Amniotic stem cell (primary cell): ENCODE measurements around the gene TCF12.
"Not testable (repeated sequence)": the region's sequence is repeated elsewhere in the genome, so short reads cannot be mapped to it uniquely, and the experiment has no call there.

ENCODE experiments used
- DNase-seq: peaks from one replicate; lab custom pipeline; 2025; lab: John Stamatoyannopoulos, UW

The TCF12 gene

DNA sequence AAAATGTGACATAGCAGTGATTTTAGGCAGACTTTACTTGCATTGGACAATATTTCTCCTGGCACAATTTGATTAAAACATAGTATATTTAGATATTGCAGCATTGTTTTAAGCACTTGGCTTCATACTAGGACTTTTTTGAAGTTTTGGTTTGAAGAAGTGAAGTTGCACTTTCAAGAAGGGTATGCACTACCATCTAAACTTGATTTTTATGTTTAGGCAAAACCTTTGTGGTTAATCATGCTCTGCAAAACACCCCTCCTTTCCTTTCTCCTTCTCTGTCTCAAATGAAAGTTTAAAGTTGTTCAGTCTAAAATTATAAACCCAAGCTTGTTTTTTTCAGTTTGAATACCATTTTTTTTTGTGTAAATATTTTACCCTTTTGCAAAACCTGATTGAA is 173.8 kb downstream of the TCF12 start:
- DNase-seq = no peak

DNA sequence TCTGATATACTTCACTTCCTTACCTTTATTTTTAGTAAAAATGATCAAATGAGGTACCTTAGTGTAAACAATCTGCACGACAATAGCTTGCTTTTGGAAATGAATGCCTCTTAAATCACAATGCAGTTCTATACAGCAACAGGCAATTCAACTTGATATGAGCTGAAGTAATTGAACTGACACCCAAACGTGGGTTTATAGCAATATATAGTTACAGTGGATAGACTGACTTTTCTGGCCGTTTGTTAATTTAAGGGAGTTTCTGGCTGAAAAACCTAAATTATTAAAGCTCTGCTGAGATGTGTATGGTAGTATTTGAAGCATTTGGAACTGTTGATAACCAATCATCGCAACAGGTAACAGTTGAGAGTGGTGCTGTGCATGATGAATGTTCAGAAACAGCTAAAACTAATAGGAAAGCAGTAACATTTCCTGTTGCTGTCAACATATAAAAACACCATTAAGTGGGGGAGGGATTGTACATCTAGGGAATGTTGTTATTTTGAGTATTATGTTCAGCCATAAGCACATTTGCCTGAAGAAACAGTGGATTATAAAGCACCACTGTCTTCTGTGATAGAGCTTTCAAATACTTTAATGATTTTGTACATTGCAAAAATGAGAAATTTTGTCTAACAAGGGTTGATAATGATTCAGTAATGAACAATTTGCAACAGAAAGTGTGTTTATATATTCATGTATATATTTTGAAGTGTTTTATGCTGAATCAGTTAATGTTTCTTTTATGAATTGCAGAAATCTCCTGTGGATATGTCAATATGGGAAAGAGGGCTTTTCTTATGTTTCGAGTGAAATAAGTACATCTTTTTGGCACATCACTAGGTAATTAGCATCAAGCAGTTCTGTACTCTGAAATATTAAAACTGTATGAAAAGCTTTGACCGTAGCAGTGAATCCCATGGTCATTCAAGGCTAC is 176.1 kb downstream of the TCF12 start:
- DNase-seq = no peak

DNA sequence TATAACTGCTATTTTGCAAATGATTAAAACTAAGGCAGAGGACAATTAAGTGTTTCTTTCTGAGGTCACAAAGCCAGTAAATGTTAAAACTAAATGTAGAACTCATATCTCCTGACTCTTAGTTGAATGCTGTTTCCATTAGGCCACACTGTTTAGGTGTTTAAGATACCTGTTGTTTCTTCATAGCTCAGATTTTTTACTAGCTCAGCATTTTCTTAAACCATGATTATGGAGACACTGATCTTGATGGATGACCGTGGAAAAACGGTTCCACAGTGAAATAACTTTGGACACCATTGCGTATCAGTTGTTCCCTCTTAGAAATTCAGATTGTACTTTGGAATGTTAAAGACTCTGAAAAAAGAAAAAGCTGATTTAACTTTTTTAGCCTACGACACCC is 177.5 kb downstream of the TCF12 start:
- DNase-seq = no peak

DNA sequence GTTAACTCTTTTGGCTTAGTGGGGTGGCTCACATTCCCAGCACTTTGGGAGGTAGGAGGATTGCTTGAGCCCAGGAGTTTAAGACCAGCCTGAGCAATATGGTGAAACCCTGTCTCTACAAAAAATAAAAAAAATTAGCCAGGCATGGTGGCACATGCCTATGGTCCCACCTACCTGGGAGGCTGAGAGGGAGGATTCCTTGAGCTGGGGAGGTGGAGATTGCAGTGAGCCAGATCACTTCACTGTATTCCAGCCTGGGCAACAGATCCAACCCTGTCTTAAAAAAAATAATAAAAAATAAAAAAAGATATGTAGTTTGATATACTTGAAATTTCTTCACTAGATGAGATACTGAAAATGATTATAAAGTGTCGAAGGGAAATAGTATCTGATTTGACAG is 178.8 kb downstream of the TCF12 start:
- no peak for DNase-seq

DNA sequence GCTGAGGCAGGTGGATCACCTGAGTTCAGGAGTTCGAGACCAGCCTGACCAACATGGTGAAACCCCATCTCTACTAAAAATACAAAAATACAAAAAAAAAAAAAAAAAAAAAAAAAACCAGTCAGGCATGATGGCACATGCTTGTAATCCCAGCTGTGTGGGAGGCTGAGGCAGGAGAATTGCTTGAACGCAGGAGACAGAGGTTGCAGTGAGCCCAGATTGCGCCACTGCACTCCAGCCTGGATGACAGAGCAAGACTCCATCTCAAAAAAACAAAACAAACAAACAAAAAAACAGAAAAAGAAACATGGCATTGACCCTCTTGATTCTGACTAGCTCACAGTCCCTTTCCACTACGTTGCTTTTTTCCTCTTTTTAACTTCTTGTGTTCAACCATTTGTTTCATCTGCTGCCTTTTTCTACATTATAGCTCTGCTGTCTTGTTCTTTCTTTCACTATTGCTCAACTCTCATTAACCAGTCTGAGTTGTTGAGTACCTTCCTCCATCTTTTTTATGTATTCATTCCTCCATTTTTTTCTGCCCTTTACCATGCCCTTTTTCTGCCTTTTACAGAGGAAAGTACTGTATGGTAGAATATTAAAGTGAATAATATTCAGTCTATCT is 179.6 kb downstream of the TCF12 start:
- DNase-seq = not testable (repeated sequence)

DNA sequence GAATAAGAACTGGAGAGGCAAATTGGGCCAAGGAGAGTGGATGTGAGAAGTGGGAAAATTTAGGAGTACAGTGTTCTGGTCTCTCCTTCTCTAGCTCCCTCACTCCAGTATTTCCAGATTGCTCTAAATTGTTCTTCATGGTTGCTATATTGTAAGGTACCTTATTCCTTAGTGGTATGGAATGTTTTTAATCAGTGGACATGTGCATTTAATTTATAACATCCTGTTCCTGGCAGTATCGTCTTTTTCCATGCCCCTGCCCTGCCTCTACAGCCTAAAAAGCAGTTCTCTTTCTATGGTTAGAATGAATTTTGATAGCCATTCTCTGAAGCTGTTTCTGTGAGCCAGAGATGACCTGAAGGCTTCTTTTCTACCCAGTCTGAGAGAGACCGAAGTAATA is 180.5 kb downstream of the TCF12 start:
- DNase-seq = no peak

DNA sequence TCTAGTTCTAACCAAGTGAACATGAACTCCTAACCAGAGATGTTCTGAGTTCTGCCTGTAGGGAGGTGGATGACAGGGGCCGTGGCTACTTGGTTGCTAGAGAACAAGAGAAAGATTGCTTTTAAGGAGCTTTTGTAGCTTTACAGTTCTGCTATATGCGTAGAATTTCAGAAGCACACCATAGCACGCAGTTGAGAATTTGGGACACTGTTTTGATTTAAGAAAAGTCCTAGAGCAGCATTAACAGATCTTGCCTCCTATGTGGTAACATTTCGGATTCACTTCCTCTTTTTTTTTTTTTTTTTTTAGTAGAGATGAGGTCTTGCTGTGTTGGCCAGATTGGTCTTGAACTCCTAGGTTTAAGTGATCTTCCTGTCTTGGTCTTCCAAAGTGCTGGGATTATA is 181.7 kb downstream of the TCF12 start:
- no peak for DNase-seq

DNA sequence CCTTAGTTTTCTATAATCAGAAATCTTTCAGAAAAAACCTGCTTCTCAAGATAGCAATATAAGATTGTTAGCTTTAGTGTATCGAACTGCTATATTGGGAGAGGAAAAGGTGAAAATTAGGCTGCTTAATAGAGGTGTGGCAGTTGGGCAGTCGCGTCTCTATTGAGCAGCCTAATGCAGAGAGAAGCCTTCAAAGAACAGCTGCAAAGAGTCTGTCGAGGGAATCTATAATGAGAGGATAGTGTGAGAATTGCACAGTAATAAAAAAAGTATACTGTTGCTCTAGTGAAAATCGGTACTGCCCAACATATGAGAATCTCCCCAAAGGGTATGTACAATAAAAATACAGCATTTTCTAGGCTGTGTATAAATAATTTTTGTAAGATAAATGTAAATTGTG is 184.4 kb downstream of the TCF12 start:
- no peak for DNase-seq

DNA sequence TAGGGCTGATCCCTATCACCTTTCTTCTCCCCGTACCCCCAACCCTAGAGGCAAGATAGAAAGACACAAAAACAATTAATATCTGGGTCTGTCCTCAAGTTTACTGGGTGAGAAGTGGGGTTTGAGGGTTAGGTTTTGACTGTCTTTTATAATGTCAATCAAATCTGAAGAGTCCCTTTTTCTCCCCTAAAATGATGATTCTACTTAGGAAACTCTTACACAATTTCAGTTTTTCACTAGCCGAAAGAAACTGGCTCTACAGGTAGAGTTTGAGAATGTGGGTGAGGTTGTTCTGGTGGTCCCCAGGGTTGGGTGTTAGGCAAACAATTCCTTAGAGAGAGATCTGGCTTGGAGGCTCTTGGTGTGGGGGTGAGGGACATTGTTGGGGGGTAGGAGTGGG is 189.9 kb downstream of the TCF12 start:
- DNase-seq = no peak

DNA sequence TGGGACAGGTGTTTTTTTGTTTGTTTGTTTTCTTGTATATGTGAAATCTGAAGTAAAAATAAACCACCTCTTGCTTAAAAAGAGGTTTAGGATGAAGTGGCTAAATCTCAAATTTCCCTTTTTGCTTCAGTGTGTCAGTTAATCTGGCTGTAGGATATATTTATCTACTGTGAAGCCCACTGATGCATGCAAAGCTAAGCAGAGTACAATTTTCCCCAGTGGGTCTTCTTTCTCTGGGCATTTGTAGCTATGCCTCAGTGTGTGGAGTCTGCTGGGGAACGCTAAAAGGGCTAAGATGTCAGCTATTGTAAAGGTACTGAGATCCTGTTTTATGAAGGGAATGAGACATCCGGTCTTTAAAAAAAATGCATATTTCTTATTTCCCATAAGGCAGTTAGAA is 190.6 kb downstream of the TCF12 start:
- DNase-seq = no peak

DNA sequence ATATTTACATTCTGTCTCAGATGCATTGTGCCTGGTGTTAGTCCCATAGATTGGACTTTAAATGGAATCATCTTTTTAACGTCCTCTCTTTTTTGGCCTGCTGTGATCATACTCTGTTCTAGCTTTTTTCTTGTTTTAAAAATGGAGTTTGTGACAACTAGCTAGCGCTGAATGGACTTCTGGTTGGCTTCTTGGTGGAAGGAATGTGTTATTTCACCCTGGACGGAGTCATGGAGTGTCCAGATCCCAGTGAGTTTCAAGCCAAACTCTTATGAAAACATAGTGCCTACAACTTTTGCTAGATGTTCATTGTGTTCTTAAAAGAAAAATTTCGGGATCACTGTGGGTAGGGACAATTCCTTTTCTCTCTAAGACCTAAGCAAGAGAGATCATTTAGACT is 192.6 kb downstream of the TCF12 start:
- no peak for DNase-seq

DNA sequence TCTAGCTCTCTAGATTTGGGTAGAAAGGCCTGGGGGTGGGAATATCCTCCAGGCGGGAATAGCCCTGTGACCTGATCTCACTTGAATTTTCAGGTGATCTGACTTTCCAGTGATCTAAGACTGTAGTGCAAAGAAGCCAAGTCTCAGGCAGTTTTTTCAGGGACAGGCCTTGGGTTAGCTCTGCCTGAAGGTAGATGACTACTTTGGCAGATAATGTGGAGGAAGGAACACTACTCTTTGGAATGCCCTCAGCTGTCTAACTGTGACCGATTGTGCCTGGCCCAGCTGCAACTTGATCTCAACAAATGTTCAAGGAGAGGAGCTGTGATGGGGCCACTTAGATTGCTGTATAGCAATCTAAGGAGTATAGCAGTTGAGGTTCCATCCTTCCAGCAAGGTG is 193.7 kb downstream of the TCF12 start:
- no peak for DNase-seq

DNA sequence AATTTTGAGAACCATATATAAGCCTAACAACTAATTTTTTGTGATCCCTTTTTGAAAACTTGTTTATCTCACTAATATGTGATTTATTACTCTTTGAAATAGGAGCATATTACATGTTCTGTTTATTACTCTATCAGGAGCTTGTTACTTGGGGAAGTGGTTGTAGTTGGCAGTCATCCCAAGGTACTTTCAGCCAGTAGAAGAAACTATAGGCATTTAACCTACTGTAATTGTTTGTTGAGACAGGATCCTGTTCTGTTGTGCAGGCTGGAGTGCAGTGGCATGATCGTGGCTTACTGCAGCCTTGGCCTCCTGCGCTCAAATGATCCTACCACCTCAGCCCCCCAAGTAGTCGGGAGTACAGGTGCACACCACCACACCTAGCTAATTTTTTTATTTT is 195.6 kb downstream of the TCF12 start:
- no peak for DNase-seq

DNA sequence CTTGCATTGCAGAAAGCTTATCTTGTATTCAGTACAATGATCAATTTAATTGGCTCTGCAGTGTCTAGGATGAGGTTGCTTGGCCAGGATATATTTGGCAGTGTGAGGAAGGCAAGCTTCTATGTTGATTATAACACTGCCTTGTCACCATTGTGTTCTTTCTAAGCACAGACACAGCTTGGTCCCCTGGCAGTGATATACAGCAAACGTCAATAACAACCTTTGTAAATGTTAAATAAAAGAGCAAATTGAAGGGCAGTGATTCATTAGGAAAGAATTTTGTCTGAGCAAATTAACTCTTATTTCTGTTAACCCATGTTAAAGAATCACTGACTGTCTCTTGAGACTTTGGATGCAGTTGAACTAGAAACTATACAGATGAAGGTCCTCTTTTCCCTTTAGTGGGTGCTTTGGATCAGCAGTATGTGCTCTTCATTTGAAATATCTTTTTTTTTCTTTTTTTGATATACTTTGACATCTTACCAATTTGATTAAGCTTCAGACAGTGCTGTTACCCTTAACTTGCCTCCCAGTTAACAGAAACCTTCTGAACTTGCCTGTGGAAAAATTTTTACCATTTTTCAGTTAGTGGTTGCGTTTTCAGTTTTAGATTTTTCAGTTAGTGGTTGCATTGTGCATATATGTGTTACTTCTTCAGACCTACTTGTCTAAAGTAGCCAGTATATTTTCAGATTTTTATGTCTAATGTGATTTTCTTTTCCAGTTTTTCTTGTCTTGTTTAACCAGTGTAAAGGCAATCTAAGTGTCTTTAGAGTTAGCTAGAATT is 199.8 kb downstream of the TCF12 start:
- no peak for DNase-seq

DNA sequence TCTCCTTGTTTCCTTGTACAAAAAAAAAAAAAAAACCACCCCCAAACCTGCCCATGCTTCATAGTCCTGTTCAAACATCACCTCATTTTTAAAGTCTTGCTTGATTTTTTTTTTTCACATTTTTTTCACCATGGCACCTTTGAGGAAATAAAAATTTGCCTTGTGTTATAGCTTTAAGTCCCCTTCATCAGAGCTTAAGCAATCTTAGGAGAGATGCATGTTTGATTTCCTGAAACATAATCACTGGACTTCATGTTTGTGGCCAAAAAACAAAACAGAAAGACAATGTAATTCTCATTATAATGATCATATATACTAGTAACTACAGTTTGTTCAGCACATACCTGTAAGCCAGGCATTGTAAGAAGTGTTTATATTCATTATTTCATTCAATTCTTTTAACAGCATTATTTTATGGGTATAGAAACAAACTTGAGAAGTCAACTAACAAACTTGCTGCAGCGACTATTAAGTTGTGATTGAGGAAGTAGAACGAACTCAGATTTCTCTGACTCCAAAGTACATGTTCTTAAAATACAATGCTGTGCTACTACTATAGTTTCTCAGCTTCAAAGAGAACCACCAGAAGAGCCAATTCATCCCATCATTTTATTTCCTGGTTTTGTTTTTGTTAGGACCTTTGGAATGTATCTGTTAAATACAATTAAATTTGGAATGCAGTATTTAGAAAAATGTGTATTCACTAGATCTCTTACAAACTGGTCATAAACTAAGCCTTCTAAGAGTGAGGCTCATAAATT is 203.8 kb downstream of the TCF12 start:
- no peak for DNase-seq

DNA sequence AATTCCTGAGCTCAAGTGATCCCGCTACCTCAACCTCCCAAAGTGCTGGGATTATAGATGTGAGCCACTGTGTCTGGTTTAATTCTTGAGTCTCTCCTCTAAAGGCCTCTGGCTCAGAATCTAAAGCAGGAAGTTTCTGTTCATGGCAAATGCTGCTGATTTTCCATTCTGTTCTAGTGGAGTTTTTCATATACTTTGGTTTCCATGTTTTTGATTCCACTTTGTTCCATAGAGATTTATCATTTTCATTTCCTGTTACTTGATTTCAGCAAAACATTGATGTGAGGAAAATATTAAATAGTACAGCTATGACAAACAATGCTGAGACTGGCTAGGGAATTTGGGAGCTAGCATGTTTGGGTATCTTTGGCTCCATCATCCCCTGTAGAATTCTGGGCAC is 205.6 kb downstream of the TCF12 start:
- no peak for DNase-seq

DNA sequence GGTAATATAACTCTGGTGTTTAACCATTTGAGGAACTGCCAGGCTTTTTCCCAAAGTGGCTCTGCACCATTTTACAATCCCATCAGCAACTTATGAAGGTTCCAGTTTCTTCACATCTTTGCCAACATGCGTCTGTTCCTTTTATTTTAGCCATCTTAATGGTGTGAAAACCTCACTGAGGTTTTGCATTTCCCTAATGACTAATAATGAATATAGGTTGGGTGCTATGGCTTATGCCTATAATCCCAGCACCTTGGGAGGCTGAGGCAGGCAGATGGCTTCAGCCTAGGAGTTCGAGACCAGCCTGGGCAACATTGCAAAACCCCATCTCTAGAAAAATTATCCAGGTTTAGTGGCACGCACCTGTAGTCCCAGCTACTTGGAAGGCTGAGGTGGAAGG is 210.6 kb downstream of the TCF12 start:
- DNase-seq = no peak

DNA sequence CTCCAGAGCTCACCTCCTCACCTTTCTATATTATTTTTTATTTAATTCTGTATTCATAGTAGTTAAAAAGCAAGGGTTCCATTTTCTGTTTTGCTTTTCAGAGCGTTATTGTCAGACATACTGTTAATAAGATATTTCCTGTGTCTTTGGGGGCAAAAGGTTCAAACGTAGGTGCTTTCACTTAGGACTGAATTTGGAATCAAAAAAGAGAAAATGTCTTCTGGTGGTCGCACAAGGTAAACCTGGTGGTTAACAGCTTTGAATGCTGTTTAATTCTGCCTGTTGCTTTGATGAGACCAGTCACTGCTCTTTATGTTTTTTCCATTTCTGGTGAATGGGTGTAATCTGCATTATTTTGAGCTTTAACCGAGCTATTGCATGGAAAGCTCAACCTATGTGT is 212.5 kb downstream of the TCF12 start:
- DNase-seq = no peak

DNA sequence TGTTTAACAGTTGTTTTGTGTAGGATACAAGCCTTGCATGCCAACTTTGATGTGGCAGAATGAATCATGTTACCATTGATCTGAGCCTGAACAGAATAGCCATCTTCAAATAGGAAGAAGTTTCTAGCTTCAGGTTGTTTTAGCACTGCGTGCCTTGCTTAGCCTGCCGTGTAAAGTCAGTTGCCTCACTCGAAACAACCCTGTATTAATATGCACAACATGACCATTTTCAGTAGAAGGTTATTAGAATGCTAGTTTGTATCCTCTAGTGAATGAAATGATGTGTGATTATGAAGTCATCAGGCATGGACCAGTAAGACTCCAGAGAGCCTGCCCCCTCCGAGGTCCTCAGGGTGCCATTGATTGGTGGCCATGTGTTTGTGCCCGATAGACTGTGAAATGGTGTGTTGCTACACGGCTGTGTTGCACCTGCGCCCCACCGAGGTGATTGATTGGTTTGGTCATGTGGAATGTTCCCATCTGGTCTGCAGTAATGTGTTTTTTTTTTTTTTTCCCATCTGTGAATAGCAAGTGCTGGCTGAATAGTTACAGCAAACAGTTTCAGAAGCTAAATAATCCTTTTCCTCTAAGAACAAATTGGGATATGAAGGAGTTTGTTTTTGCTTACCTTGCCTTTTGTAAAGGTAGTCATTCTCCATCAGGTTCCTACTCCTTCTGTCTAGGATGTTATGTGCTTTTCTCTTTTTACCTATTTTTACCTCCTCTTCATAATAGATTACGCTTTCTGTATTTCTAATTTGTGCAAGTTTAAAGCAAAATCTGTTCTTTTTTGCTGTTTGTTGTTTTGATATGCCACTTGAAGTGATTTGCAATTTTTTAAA is 214.9 kb downstream of the TCF12 start:
- no peak for DNase-seq

DNA sequence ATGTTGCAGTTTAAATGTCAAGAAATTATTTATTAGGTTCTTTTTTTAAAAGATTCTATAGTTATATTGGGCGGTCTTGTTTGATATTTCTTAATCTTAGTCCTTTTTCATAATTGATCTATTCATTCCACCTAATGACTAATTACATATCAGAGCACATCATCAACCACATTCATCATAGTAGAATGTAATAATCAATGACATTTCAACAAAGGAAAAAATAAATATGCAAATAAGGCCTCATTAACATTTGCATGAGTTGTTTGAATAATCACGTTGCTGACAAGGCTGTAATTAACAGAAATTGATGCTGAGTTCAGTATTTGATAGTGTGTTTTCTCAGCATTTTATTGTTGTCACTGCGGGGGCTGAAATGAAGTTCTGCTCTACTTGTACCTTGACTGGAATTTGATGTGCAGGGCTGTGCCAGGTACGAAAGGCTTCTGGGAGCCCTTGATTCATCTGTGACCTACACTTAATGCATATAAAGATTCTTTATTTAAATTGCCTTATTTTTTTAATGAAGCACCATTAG is 215.7 kb downstream of the TCF12 start:
- no peak for DNase-seq

DNA sequence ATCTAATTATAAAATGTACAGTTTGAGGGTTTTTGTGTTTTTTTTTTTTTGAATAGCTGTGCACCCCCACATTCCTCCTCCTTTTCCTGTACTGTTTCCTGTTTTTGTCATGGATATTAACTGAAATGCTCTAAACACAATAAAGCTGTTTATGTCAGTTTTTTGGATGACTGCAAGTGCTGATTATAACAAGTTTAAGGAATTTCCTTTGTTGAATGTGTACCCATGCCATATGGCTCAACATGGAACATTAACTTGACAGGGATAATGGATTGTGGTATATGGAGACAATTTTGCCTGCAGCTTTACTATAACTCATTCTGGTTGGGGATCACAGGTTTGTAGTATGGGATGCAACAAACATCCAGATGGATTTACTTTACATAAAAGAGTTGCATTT is 216.4 kb downstream of the TCF12 start:
- no peak for DNase-seq
